HepG2 (cell line): ENCODE data around the gene JADE2. TPM values are rescaled to one million over a fixed set of nuclear protein-coding genes. Genes with fewer than 3 reads are reported as not detected.
A peak's percentile ranks its signal among the peaks of the same experiment; 100 is the strongest.

Source experiments
- ADNP ChIP-seq: sonication (generic); formaldehyde crosslinking; IDR thresholded peaks from 2 replicates; pipeline ENCODE4 v1.4.0; 2020; ENCODE audit warnings: missing genetic modification reagents
- CSRNP1 ChIP-seq: sonication (generic); formaldehyde crosslinking; IDR thresholded peaks from 2 replicates; pipeline ENCODE4 v1.8.1; 2023; ENCODE audit warnings: mild to moderate bottlenecking, missing genetic modification reagents
- ESRRA ChIP-seq: sonication (generic); formaldehyde crosslinking; IDR thresholded peaks from 2 replicates; pipeline ENCODE4 v1.5.1; 2020; ENCODE audit warnings: mild to moderate bottlenecking, low read depth, missing genetic modification reagents
- FOXC1 ChIP-seq: sonication (generic); formaldehyde crosslinking; IDR thresholded peaks from 2 replicates; pipeline ENCODE4 v1.8.0; 2022; ENCODE audit warnings: mild to moderate bottlenecking, missing genetic modification reagents, borderline replicate concordance
- PATZ1 ChIP-seq: sonication (generic); formaldehyde crosslinking; IDR thresholded peaks from 2 replicates; pipeline ENCODE4 v1.4.0; 2020; ENCODE audit warnings: missing genetic modification reagents
- RXRB ChIP-seq: IDR thresholded peaks from 2 replicates; pipeline ENCODE4 v1.6.1; 2016; ENCODE audit warnings: borderline replicate concordance, missing genetic modification reagents, missing compliant biosample characterization
- ZNF570 ChIP-seq: sonication (generic); formaldehyde crosslinking; IDR thresholded peaks from 2 replicates; pipeline ENCODE4 v1.4.0; 2020; ENCODE audit warnings: mild to moderate bottlenecking, missing genetic modification reagents, borderline replicate concordance
- polyA plus RNA-seq, 8 experiments: library from polyadenylated mRNA; depleted of rRNA in 3 of 8; stranded (reverse) in 7 of 8; unstranded in 1 of 8; fragments of >200 nt; fragmentation: Illumina TruSeq in 4 of 8; extraction: Trizol in 4 of 8; gene quantifications; 2 replicates each; pipeline versions ENCODE4 v1.2.1 to v1.2.3, GENCODE V29; 2011 to 2016; ENCODE audit warnings: low read depth in 4 of 8, missing spikeins in 1 of 8, mixed read lengths in 1 of 8; ENCODE audit not compliant: insufficient read depth in 1 of 8
- total RNA-seq, 5 experiments: library from RNA; depleted of rRNA; stranded (reverse); fragments of >200 nt; fragmentation: Illumina TruSeq; extraction: Trizol; gene quantifications; 2 replicates each; pipeline ENCODE4 v1.2.3, GENCODE V29; 2016; ENCODE audit warnings: low read depth in 1 of 5

JADE2 gene
- total and polyA plus RNA-seq, 2 of the 13 experiments (the other 11 are each of a cell fraction or from before 2014, with no cell fraction given) = 7.5 to 15.1 TPM

GRCh38 chr5:134526483-134527155 lies 1.1 kb downstream of the JADE2 start (continued):
- TF ChIP-seq RXRB (CRISPR knock-in tag) = peak; percentile 17; the same call in 1 of the 2 replicates
- TF ChIP-seq PATZ1 (CRISPR knock-in tag) = peak; percentile 97
- TF ChIP-seq FOXC1 = peak; percentile 44; the same call in 1 of the 2 replicates
- peak; percentile 93 for TF ChIP-seq ADNP (CRISPR knock-in tag)
- TF ChIP-seq CSRNP1 (CRISPR knock-in tag) = peak; percentile 49; the same call in 1 of the 2 replicates
- TF ChIP-seq ESRRA (CRISPR knock-in tag) = peak; percentile 12; the same call in 1 of the 2 replicates
- no peak for TF ChIP-seq ZNF570 (CRISPR knock-in tag)
